Measurements from ENCODE around the gene NHS.

NHS gene

GRCh38 chrX:17552044-17552650, 177.1 kb downstream of the NHS start:
- H3K4me3 ChIP-seq (IDR thresholded peaks at IDR 0.05; ENCODE audit: insufficient read depth, low read depth, low read length) = no peak overlapping the region
- TF ChIP-seq CTCF (conservative IDR thresholded peaks at IDR 0.05; ENCODE audit: low read depth, low read length) = no peak
- no peak overlapping the region for H3K9ac ChIP-seq
- no peak overlapping the region for H3K4me2 ChIP-seq
- no peaks in the 10 kb centered on the region for H3K79me2 ChIP-seq (ENCODE audit: insufficient read depth, low read depth)
- H3K27me3 ChIP-seq (ENCODE audit: insufficient read depth, low read depth) = no peaks in the 10 kb centered on the region
- H3K27ac ChIP-seq = no peak overlapping the region
- H4K20me1 ChIP-seq (ENCODE audit: insufficient read depth) = no peaks in the 10 kb centered on the region
- H3K4me1 ChIP-seq (ENCODE audit: low read depth, poor library complexity, severe bottlenecking) = peaks cover 35% of the 10 kb centered on the region
- H2AFZ ChIP-seq (ENCODE audit: low read depth) = no peak overlapping the region
- no peaks in the 10 kb centered on the region for H3K36me3 ChIP-seq (ENCODE audit: insufficient read depth)

- no peaks in the 10 kb centered on the region for H3K79me2 ChIP-seq (ENCODE audit: insufficient read depth, low read depth)
- no peaks in the 10 kb centered on the region for H4K20me1 ChIP-seq (ENCODE audit: insufficient read depth)
- no peaks in the 10 kb centered on the region for H3K36me3 ChIP-seq (ENCODE audit: insufficient read depth)
- TF ChIP-seq CTCF (conservative IDR thresholded peaks at IDR 0.05; ENCODE audit: low read depth, low read length) = no peak
- H3K27ac ChIP-seq = no peak overlapping the region
- peaks cover 22% of the 10 kb centered on the region for H3K4me1 ChIP-seq (ENCODE audit: low read depth, poor library complexity, severe bottlenecking)
- no peak overlapping the region for H3K4me2 ChIP-seq
- no peaks in the 10 kb centered on the region for H3K27me3 ChIP-seq (ENCODE audit: insufficient read depth, low read depth)
- H3K4me3 ChIP-seq (IDR thresholded peaks at IDR 0.05; ENCODE audit: insufficient read depth, low read depth, low read length) = no peak overlapping the region
- no peak overlapping the region for H2AFZ ChIP-seq (ENCODE audit: low read depth)
- H3K9ac ChIP-seq = no peak overlapping the region
These were observed 178.5 kb downstream of the NHS start for GRCh38 chrX:17553469-17553868.

- Histone ChIP-seq H3K27me3 (ENCODE audit: insufficient read depth, low read depth) (no peaks in the 10 kb centered on the region), H3K4me2 (no peak overlapping the region), H4K20me1 (ENCODE audit: insufficient read depth) (no peaks in the 10 kb centered on the region), H3K9ac (no peak overlapping the region), H3K27ac (no peak overlapping the region), H3K4me3 (IDR thresholded peaks at IDR 0.05; ENCODE audit: insufficient read depth, low read depth, low read length) (no peak overlapping the region), H3K79me2 (ENCODE audit: insufficient read depth, low read depth) (no peaks in the 10 kb centered on the region), H3K36me3 (ENCODE audit: insufficient read depth) (no peaks in the 10 kb centered on the region), H2AFZ (ENCODE audit: low read depth) (no peak overlapping the region), H3K4me1 (ENCODE audit: low read depth, poor library complexity, severe bottlenecking) (peaks cover 16% of the 10 kb centered on the region)
- TF ChIP-seq CTCF (conservative IDR thresholded peaks at IDR 0.05; ENCODE audit: low read depth, low read length) = no peak
These were observed 179.0 kb downstream of the NHS start for GRCh38 chrX:17553961-17554482.

GRCh38 chrX:17554914-17555313, 179.9 kb downstream of the NHS start:
- H3K27ac ChIP-seq = no peak overlapping the region
- H3K27me3 ChIP-seq (ENCODE audit: insufficient read depth, low read depth) = no peaks in the 10 kb centered on the region
- H3K9ac ChIP-seq = no peak overlapping the region
- H3K36me3 ChIP-seq (ENCODE audit: insufficient read depth) = no peaks in the 10 kb centered on the region
- no peak overlapping the region for H3K4me3 ChIP-seq (IDR thresholded peaks at IDR 0.05; ENCODE audit: insufficient read depth, low read depth, low read length)
- H3K79me2 ChIP-seq (ENCODE audit: insufficient read depth, low read depth) = no peaks in the 10 kb centered on the region
- H3K4me1 ChIP-seq (ENCODE audit: low read depth, poor library complexity, severe bottlenecking) = peaks cover 11% of the 10 kb centered on the region
- no peak for TF ChIP-seq CTCF (conservative IDR thresholded peaks at IDR 0.05; ENCODE audit: low read depth, low read length)
- H3K4me2 ChIP-seq = no peak overlapping the region
- no peaks in the 10 kb centered on the region for H4K20me1 ChIP-seq (ENCODE audit: insufficient read depth)
- H2AFZ ChIP-seq (ENCODE audit: low read depth) = no peak overlapping the region
